CD14-positive monocyte (primary cell): Measurements from ENCODE around the gene DIPK1C. TPM values are rescaled to one million over a fixed set of nuclear protein-coding genes. Genes with fewer than 3 reads are reported as not detected.
A peak's percentile ranks its signal among the peaks of the same experiment; 100 is the strongest.

Experiments
- DNase-seq, 3 donors: peaks; one replicate each; pipeline ENCODE4 v3.0.0-alpha.2; 2011 to 2022
- H2AFZ ChIP-seq: 2 replicates; pipeline ENCODE4 v1.6.0; 2012; ENCODE audit warnings: mild to moderate bottlenecking, low read depth, low read length, inconsistent platforms; ENCODE audit not compliant: insufficient read depth, poor library complexity, severe bottlenecking
- H3K27ac ChIP-seq, 2 donors: 1 replicate in 1 of 2; 2 replicates in 1 of 2; pipeline ENCODE4 v1.5.1; 2012 to 2013; ENCODE audit warnings: low read length in 2 of 2, control low read depth in 1 of 2, inconsistent platforms in 1 of 2, low read depth in 1 of 2, mild to moderate bottlenecking in 1 of 2
- H3K27me3 ChIP-seq, 2 donors: one replicate each; pipeline versions ENCODE4 v1.6.0 to v1.6.1; 2011 to 2013; ENCODE audit warnings: low read length in 2 of 2; ENCODE audit not compliant: control insufficient read depth in 2 of 2, insufficient read depth in 2 of 2
- H3K36me3 ChIP-seq, 2 donors: replicated peaks in 1 of 2; 1 replicate in 1 of 2; 2 replicates in 1 of 2; pipeline versions ENCODE4 v1.5.1 to v1.6.1; 2012 to 2013; ENCODE audit warnings: low read length in 2 of 2, control low read depth in 1 of 2, inconsistent platforms in 1 of 2, mild to moderate bottlenecking in 1 of 2; ENCODE audit not compliant: insufficient read depth in 2 of 2, control insufficient read depth in 1 of 2
- H3K4me1 ChIP-seq, 2 donors: 1 replicate in 1 of 2; 2 replicates in 1 of 2; pipeline versions ENCODE4 v1.5.1 to v1.6.1; 2012 to 2013; ENCODE audit warnings: low read length in 2 of 2, control low read depth in 1 of 2, inconsistent platforms in 1 of 2, mild to moderate bottlenecking in 1 of 2, moderate library complexity in 1 of 2; ENCODE audit not compliant: insufficient read depth in 2 of 2, control insufficient read depth in 1 of 2
- H3K4me2 ChIP-seq: replicated peaks from 2 replicates; pipeline ENCODE3; 2012; ENCODE audit warnings: low read length, moderate library complexity, mild to moderate bottlenecking; ENCODE audit not compliant: poor library complexity, severe bottlenecking; ENCODE audit errors: extremely low read depth
- H3K4me3 ChIP-seq, 3 experiments: fragments of 200-600 bp in 1 of 3; sonication (generic) in 1 of 3; replicated peaks in 1 of 3; 1 replicate in 2 of 3; 2 replicates in 1 of 3; pipeline ENCODE4 v1.5.1; 2011 to 2013; ENCODE audit warnings: low read length in 3 of 3, mild to moderate bottlenecking in 3 of 3, control low read depth in 2 of 3, low read depth in 2 of 3, inconsistent platforms in 1 of 3, moderate library complexity in 1 of 3
- H3K79me2 ChIP-seq: 2 replicates; pipeline ENCODE4 v1.6.0; 2012; ENCODE audit warnings: mild to moderate bottlenecking, control low read depth, inconsistent platforms, low read length, moderate library complexity; ENCODE audit not compliant: insufficient read depth
- H3K9ac ChIP-seq: 2 replicates; pipeline ENCODE4 v1.6.0; 2017; ENCODE audit warnings: low read length, mild to moderate bottlenecking; ENCODE audit not compliant: insufficient read depth, poor library complexity, severe bottlenecking
- H3K9me3 ChIP-seq, 2 donors: replicated peaks in 1 of 2; 1 replicate in 1 of 2; 2 replicates in 1 of 2; pipeline versions ENCODE4 v1.5.1 to v1.6.1; 2012 to 2013; ENCODE audit warnings: low read length in 2 of 2, control low read depth in 1 of 2; ENCODE audit not compliant: control insufficient read depth in 1 of 2, insufficient read depth in 1 of 2
- H4K20me1 ChIP-seq: 2 replicates; pipeline ENCODE4 v1.6.0; 2012; ENCODE audit warnings: mild to moderate bottlenecking, low read length, control low read depth, moderate library complexity; ENCODE audit not compliant: insufficient read depth
- H3K27ac Mint-ChIP-seq, 7 donors: one replicate each; pipeline ENCODE4 v1.8.0; 2020; ENCODE audit warnings: mild to moderate bottlenecking in 7 of 7, mixed read lengths in 7 of 7, moderate library complexity in 6 of 7, inconsistent platforms in 2 of 7
- H3K27me3 Mint-ChIP-seq, 3 donors: one replicate each; pipeline ENCODE4 v1.8.0; 2021 to 2022; ENCODE audit warnings: low read depth in 3 of 3, mild to moderate bottlenecking in 3 of 3, mixed read lengths in 3 of 3, moderate library complexity in 3 of 3, inconsistent platforms in 1 of 3
- H3K36me3 Mint-ChIP-seq, 2 donors: one replicate each; pipeline ENCODE4 v1.8.0; 2020; ENCODE audit warnings: mixed read lengths in 2 of 2, inconsistent platforms in 1 of 2, mild to moderate bottlenecking in 1 of 2
- H3K4me1 Mint-ChIP-seq: one replicate; pipeline ENCODE4 v1.8.0; 2020; ENCODE audit warnings: mild to moderate bottlenecking, mixed read lengths
- H3K4me3 Mint-ChIP-seq, 2 donors: one replicate each; pipeline ENCODE4 v1.8.0; 2020; ENCODE audit warnings: mild to moderate bottlenecking in 2 of 2, mixed read lengths in 2 of 2, moderate library complexity in 1 of 2
- H3K9me3 Mint-ChIP-seq, 7 donors: one replicate each; pipeline ENCODE4 v1.8.0; 2020 to 2022; ENCODE audit warnings: mixed read lengths in 7 of 7, mild to moderate bottlenecking in 6 of 7, moderate library complexity in 6 of 7, inconsistent platforms in 2 of 7
- WGBS: methylation state at CpG from one replicate; pipeline ENCODE4 v1.1.5; 2013; ENCODE audit warnings: missing lambda C conversion rate; ENCODE audit not compliant: insufficient coverage; 5-methylcytosine and 5-hydroxymethylcytosine counted together
- intact Hi-C, 2 donors: fragments of 100-400 bp; cut with micrococcal nuclease; formaldehyde crosslinking; loops; one replicate each; pipeline versions ENCODE4 v1.15.0 to v1.15.1; 2023
- polyA plus RNA-seq, 3 donors: library from polyadenylated mRNA; depleted of rRNA in 1 of 3; unstranded in 2 of 3; stranded (reverse) in 1 of 3; fragments of 300-500 nt in 2 of 3; fragments of >200 nt in 1 of 3; fragmentation: Illumina TruSeq in 2 of 3; gene quantifications; 1 replicate in 2 of 3; 2 replicates in 1 of 3; pipeline ENCODE4 v1.2.3, GENCODE V29; 2012 to 2021
- TF ChIP-seq, protein P1 (sequence below): fragments of 200-600 bp; IDR thresholded peaks from one replicate; pipeline ENCODE4 v1.8.0; 2022; ENCODE audit warnings: antibody characterized with exemption, mild to moderate bottlenecking

DIPK1C gene
- polyA plus RNA-seq, 3 donors, result not detected

DNA sequence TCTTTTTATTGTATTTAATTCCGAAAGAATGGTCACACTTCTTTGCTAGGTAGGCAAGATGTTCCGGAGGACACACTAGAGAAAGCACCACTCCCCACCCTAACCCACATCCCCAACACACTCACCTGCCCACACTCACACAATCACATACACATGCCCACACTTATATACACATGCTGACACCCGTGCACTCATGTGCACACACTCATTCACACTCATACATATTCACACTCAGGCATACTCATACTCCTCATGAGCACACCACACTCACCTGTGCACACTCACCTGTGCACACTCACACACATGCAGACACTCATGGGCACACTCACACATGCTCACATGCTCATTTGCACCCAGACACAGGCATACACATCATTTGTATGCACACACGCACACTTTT, 21.4 kb downstream of the DIPK1C start:
- no peak overlapping the region for H2AFZ ChIP-seq
- no peaks in the 10 kb centered on the region for H3K36me3 ChIP-seq
- no peaks in the 10 kb centered on the region for H3K36me3 Mint-ChIP-seq
- no peak overlapping the region for H3K4me3 ChIP-seq
- H3K27me3 ChIP-seq, result no peaks in the 10 kb centered on the region
- H3K79me2 ChIP-seq, result no peaks in the 10 kb centered on the region
- TF ChIP-seq, protein P1, sequence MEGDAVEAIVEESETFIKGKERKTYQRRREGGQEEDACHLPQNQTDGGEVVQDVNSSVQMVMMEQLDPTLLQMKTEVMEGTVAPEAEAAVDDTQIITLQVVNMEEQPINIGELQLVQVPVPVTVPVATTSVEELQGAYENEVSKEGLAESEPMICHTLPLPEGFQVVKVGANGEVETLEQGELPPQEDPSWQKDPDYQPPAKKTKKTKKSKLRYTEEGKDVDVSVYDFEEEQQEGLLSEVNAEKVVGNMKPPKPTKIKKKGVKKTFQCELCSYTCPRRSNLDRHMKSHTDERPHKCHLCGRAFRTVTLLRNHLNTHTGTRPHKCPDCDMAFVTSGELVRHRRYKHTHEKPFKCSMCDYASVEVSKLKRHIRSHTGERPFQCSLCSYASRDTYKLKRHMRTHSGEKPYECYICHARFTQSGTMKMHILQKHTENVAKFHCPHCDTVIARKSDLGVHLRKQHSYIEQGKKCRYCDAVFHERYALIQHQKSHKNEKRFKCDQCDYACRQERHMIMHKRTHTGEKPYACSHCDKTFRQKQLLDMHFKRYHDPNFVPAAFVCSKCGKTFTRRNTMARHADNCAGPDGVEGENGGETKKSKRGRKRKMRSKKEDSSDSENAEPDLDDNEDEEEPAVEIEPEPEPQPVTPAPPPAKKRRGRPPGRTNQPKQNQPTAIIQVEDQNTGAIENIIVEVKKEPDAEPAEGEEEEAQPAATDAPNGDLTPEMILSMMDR, result no peak
- peak overlapping the region in 1 of 7 donors; percentile 0 for H3K27ac Mint-ChIP-seq
- no peak overlapping the region for H3K4me2 ChIP-seq
- no peaks in the 10 kb centered on the region for H4K20me1 ChIP-seq
- H3K27ac ChIP-seq, result no peak overlapping the region
- DNase-seq, result no peak
- peaks cover 0 to 6% (median 0%) of the 10 kb centered on the region in 7 donors for H3K9me3 Mint-ChIP-seq
- no peak overlapping the region for H3K4me3 Mint-ChIP-seq
- peaks cover 11% of the 10 kb centered on the region for H3K4me1 Mint-ChIP-seq
- H3K4me1 ChIP-seq, result peaks cover 4 to 8% of the 10 kb centered on the region in 2 donors
- peaks cover 1 to 9% (median 6%) of the 10 kb centered on the region in 3 donors for H3K27me3 Mint-ChIP-seq
- no peak overlapping the region for H3K9ac ChIP-seq
- H3K9me3 ChIP-seq, result no peaks in the 10 kb centered on the region
- intact Hi-C loops, result no loop called here
- WGBS, result 100% methylated on average over 3 of the region's 4 CpGs

DNA sequence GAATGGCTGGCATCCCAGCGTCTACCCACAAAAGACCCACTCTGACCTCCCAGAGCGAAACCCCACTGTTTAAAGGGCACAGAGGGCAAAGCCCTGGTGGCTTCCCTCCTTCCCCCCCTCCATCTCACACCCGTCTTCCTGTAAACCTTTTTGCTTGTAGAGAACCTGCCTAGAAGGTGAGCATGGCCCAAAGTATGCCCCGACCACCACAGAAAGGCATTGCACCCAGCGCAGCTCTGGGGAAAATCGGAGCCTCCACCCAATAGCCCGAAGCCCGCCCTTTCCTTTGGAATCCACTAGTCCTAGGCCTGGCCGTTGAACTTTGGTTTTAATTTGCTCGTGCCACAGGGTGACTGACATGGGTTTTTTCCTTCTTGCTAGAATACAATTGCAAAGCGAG, 22.6 kb downstream of the DIPK1C start:
- Histone ChIP-seq H3K79me2 (no peaks in the 10 kb centered on the region), H3K36me3 (no peaks in the 10 kb centered on the region), H3K4me3 (no peak overlapping the region), H3K4me1 (peaks cover 4 to 8% of the 10 kb centered on the region in 2 donors), H3K27me3 (no peaks in the 10 kb centered on the region), H3K9ac (no peak overlapping the region), H2AFZ (no peak overlapping the region), H3K27ac (no peak overlapping the region), H4K20me1 (no peaks in the 10 kb centered on the region), H3K4me2 (no peak overlapping the region), H3K9me3 (no peaks in the 10 kb centered on the region)
- no peak overlapping the region for H3K27ac Mint-ChIP-seq
- no peak for DNase-seq
- H3K4me3 Mint-ChIP-seq, result no peak overlapping the region
- peaks cover 0 to 6% (median 0%) of the 10 kb centered on the region in 7 donors for H3K9me3 Mint-ChIP-seq
- TF ChIP-seq, protein P1, result no peak
- intact Hi-C loops, result no loop called here
- H3K27me3 Mint-ChIP-seq, result peaks cover 1 to 9% (median 6%) of the 10 kb centered on the region in 3 donors
- H3K36me3 Mint-ChIP-seq, result no peaks in the 10 kb centered on the region
- 96% methylated on average over 10 of the region's 11 CpGs for WGBS
- H3K4me1 Mint-ChIP-seq, result peaks cover 11% of the 10 kb centered on the region
